Keratinocyte (primary cell): ENCODE measurements around the gene ORMDL2. TPM values are rescaled to one million over a fixed set of nuclear protein-coding genes. Genes with fewer than 3 reads are reported as not detected.
"Not testable (repeated sequence)": the region's sequence is repeated elsewhere in the genome, so short reads cannot be mapped to it uniquely, and the experiment has no call there.

Experiments
- DNase-seq: peaks from one replicate; pipeline ENCODE4 v3.0.0-alpha.2; 2011; ENCODE audit warnings: low read depth, missing footprints, low spot score
- FAIRE-seq: peaks from 2 replicates; lab custom pipeline; 2011; peaks lifted over from hg19 to GRCh38; lab: Jason Lieb, UNC
- H2AFZ ChIP-seq: 2 replicates; pipeline ENCODE4 v1.6.0; 2012; ENCODE audit warnings: low read length, control low read depth, inconsistent platforms; ENCODE audit not compliant: control insufficient read depth
- H3K27ac ChIP-seq: 2 replicates; pipeline ENCODE4 v1.5.1; 2011; ENCODE audit warnings: low read length; ENCODE audit not compliant: control insufficient read depth, insufficient read depth
- H3K27me3 ChIP-seq: 3 replicates; pipeline ENCODE4 v1.6.0; 2011; ENCODE audit warnings: low read length; ENCODE audit not compliant: control insufficient read depth, insufficient read depth; ENCODE audit errors: extremely low read depth
- H3K36me3 ChIP-seq, 2 experiments: 2 replicates in 1 of 2; 3 replicates in 1 of 2; pipeline ENCODE4 v1.5.1; 2011; ENCODE audit warnings: low read length in 2 of 2, mild to moderate bottlenecking in 1 of 2; ENCODE audit not compliant: control insufficient read depth in 2 of 2, insufficient read depth in 2 of 2; ENCODE audit errors: extremely low read depth in 1 of 2
- H3K4me1 ChIP-seq: 3 replicates; pipeline ENCODE4 v1.5.1; 2011; ENCODE audit warnings: low read length; ENCODE audit not compliant: control insufficient read depth, insufficient read depth; ENCODE audit errors: extremely low read depth
- H3K4me2 ChIP-seq: 3 replicates; pipeline ENCODE4 v1.6.0; 2011; ENCODE audit warnings: low read depth, low read length; ENCODE audit not compliant: control insufficient read depth, insufficient read depth; ENCODE audit errors: extremely low read depth
- H3K4me3 ChIP-seq, 3 experiments: fragments of 200-600 bp in 1 of 3; sonication (generic) in 1 of 3; 2 replicates in 2 of 3; 3 replicates in 1 of 3; pipeline ENCODE4 v1.5.1; 2011 to 2016; ENCODE audit warnings: low read length in 3 of 3, mild to moderate bottlenecking in 3 of 3, control low read depth in 2 of 3, inconsistent platforms in 1 of 3, low read depth in 1 of 3, mixed read lengths in 1 of 3, mixed run types in 1 of 3, moderate library complexity in 1 of 3; ENCODE audit not compliant: control insufficient read depth in 2 of 3, insufficient read depth in 2 of 3; ENCODE audit errors: extremely low read depth in 1 of 3
- H3K79me2 ChIP-seq: 2 replicates; pipeline ENCODE4 v1.6.0; 2012; ENCODE audit warnings: low read length; ENCODE audit not compliant: control insufficient read depth, insufficient read depth
- H3K9ac ChIP-seq: 3 replicates; pipeline ENCODE4 v1.6.0; 2011; ENCODE audit warnings: low read length; ENCODE audit not compliant: control insufficient read depth, insufficient read depth; ENCODE audit errors: extremely low read depth
- H3K9me1 ChIP-seq: 3 replicates; pipeline ENCODE4 v1.6.0; 2011; ENCODE audit warnings: low read length; ENCODE audit not compliant: control insufficient read depth, insufficient read depth; ENCODE audit errors: extremely low read depth
- H3K9me3 ChIP-seq: 2 replicates; pipeline ENCODE4 v1.5.1; 2012; ENCODE audit warnings: low read depth, low read length; ENCODE audit not compliant: control insufficient read depth
- H4K20me1 ChIP-seq: 3 replicates; pipeline ENCODE4 v1.6.0; 2011; ENCODE audit warnings: low read length; ENCODE audit not compliant: control insufficient read depth, insufficient read depth; ENCODE audit errors: extremely low read depth
- EZH2 ChIP-seq: IDR thresholded peaks from one replicate; pipeline ENCODE4 v1.6.1; 2012; ENCODE audit warnings: inconsistent platforms, mild to moderate bottlenecking, low read length, moderate library complexity
- dilution Hi-C: fragments of 300-500 bp; cut with MboI; formaldehyde crosslinking; loops from one replicate; pipeline ENCODE4 v1.7.0; 2020; ENCODE audit warnings: low sequenced_read_pairs; ENCODE audit not compliant: extremely low pct_ligation_motif_present
- polyA plus RNA-seq, 5 experiments: library from polyadenylated mRNA; depleted of rRNA in 3 of 5; stranded (reverse) in 3 of 5; stranded (forward) in 1 of 5; unstranded in 1 of 5; fragments of >200 nt; gene quantifications; 1 replicate in 1 of 5; 2 replicates in 3 of 5; 3 replicates in 1 of 5; pipeline versions ENCODE4 v1.2.1 to v1.2.3, GENCODE V29; 2011 to 2012; ENCODE audit warnings: missing spikeins in 2 of 5, low read depth in 1 of 5, low replicate concordance in 1 of 5
- TF ChIP-seq, protein P1 (sequence below), 3 experiments: IDR thresholded peaks in 1 of 3; conservative IDR thresholded peaks in 1 of 3; optimal IDR thresholded peaks in 1 of 3; 2 replicates in 2 of 3; 3 replicates in 1 of 3; pipeline versions ENCODE3 to v1.5.1; 2011; ENCODE audit warnings: low read length in 3 of 3, mild to moderate bottlenecking in 3 of 3, moderate library complexity in 2 of 3, control low read depth in 1 of 3, inconsistent platforms in 1 of 3; ENCODE audit not compliant: insufficient read depth in 2 of 3; ENCODE audit errors: extremely low read depth in 1 of 3

ORMDL2 gene
- polyA plus RNA-seq, 1 donor (not counting 4 experiments of a cell fraction or from before 2014, with no cell fraction given): 129 TPM

DNA sequence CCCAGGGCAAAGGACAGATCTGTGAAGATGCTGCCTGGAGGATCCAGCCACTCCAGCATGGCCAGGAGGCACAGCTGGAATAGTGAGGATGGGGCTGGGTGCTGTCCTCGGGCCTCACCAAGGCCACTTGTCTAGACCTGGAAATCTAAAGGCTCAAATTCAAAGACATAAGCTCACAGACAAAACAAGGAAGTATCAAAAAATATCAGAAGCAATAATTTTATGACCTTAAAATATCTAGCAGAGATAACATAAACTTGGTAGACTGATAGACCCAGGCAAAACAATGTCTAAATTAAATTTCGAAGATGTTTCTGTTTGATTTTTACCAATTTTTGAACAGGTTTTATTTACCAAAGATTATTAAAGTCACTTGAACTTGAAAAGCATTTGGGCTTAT is 47.5 kb downstream of the ORMDL2 start:
- TF ChIP-seq, protein P1, sequence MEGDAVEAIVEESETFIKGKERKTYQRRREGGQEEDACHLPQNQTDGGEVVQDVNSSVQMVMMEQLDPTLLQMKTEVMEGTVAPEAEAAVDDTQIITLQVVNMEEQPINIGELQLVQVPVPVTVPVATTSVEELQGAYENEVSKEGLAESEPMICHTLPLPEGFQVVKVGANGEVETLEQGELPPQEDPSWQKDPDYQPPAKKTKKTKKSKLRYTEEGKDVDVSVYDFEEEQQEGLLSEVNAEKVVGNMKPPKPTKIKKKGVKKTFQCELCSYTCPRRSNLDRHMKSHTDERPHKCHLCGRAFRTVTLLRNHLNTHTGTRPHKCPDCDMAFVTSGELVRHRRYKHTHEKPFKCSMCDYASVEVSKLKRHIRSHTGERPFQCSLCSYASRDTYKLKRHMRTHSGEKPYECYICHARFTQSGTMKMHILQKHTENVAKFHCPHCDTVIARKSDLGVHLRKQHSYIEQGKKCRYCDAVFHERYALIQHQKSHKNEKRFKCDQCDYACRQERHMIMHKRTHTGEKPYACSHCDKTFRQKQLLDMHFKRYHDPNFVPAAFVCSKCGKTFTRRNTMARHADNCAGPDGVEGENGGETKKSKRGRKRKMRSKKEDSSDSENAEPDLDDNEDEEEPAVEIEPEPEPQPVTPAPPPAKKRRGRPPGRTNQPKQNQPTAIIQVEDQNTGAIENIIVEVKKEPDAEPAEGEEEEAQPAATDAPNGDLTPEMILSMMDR (optimal IDR thresholded peaks at IDR 0.05 in 1 of 3, IDR thresholded peaks at IDR 0.05 in 1 of 3, conservative IDR thresholded peaks at IDR 0.05 in 1 of 3; ENCODE audit: extremely low read depth in 1 of 3, insufficient read depth in 2 of 3, low read length in 3 of 3): no peak
- TF ChIP-seq EZH2: no peak
- Histone ChIP-seq H3K27me3 (no peaks in the 10 kb centered on the region), H3K27ac (no peak overlapping the region), H3K9ac (no peak overlapping the region), H2AFZ (no peak overlapping the region), H3K79me2 (no peaks in the 10 kb centered on the region), H3K9me1 (no peaks in the 10 kb centered on the region), H3K4me3 (no peak overlapping the region), H3K4me2 (no peak overlapping the region), H3K36me3 (no peaks in the 10 kb centered on the region), H4K20me1 (no peaks in the 10 kb centered on the region), H3K4me1 (no peaks in the 10 kb centered on the region), H3K9me3 (peaks cover 3% of the 10 kb centered on the region)
- dilution Hi-C loops: no loop called here
- no peak for FAIRE-seq
- no peak for DNase-seq

DNA sequence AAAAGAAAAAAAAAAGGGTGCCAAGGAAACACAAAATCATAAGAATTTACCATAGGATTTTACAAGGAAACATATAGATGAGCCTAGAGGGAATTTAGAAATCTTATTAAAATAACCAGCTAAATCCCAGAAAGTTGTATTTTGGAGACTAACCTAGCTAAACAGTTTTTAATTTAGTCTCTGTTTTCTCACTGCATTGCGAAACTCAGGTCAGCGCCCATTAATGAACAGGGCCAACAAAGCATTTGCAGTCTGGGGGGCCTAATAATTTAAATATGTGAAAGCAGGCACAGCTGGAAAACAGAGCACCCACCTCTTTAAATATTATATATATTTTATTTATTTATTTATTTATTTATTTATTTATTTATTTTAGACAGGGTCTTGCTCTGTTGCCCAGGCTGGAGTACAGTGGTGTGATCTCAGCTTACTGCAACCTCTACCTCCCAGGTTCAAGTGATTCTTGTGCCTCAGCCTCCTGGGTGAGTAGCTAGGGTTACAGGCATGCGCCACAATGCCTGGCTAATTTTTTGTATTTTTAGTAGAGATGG is 48.7 kb downstream of the ORMDL2 start:
- DNase-seq, H2AFZ ChIP-seq, H3K4me2 ChIP-seq, H3K9ac ChIP-seq, H3K4me3 ChIP-seq, dilution Hi-C loops, H3K79me2 ChIP-seq, H4K20me1 ChIP-seq, H3K9me1 ChIP-seq, FAIRE-seq, H3K27me3 ChIP-seq, H3K27ac ChIP-seq, H3K4me1 ChIP-seq, H3K36me3 ChIP-seq, H3K9me3 ChIP-seq: not testable (repeated sequence)

Other genes starting within 250 kb of the ORMDL2 start
- not detected in 3 replicates for gene OR2AP1, start 245.6 kb upstream of the ORMDL2 start, polyA plus RNA-seq
- gene OR10P1, start 181.1 kb upstream of the ORMDL2 start, polyA plus RNA-seq: not detected in 3 replicates
- 0.04 to 0.19 TPM (median 0.07 TPM) in 3 replicates for gene ITGA7, start 110.1 kb upstream of the ORMDL2 start, polyA plus RNA-seq
- 53.1 to 68.2 TPM (median 62.5 TPM) in 3 replicates for gene BLOC1S1, start 102.0 kb upstream of the ORMDL2 start, polyA plus RNA-seq
- 0.67 to 1.2 TPM (median 0.77 TPM) in 3 replicates for gene RDH5, start 97.6 kb upstream of the ORMDL2 start, polyA plus RNA-seq
- gene CD63, start 89.0 kb upstream of the ORMDL2 start, polyA plus RNA-seq: 517 to 917 TPM (median 749 TPM) in 3 replicates
- 2.5 to 6.2 TPM (median 2.7 TPM) in 3 replicates for gene GDF11, start 74.9 kb upstream of the ORMDL2 start, polyA plus RNA-seq
- gene SARNP, start 317 bp upstream of the ORMDL2 start, polyA plus RNA-seq: 117 to 168 TPM (median 119 TPM) in 3 replicates
- 6.1 to 8.5 TPM (median 7.7 TPM) in 3 replicates for gene DNAJC14, start 11.5 kb downstream of the ORMDL2 start, polyA plus RNA-seq
- 2.2 to 4.1 TPM (median 2.7 TPM) in 3 replicates for gene MMP19, start 24.9 kb downstream of the ORMDL2 start, polyA plus RNA-seq
- 43.6 to 63.4 TPM (median 61.6 TPM) in 3 replicates for gene PYM1, start 109.9 kb downstream of the ORMDL2 start, polyA plus RNA-seq
- gene DGKA, start 113.1 kb downstream of the ORMDL2 start, polyA plus RNA-seq: 161 to 263 TPM (median 174 TPM) in 3 replicates
- 1.3 to 2.1 TPM (median 1.4 TPM) in 3 replicates for gene PMEL, start 148.0 kb downstream of the ORMDL2 start, polyA plus RNA-seq
- gene CDK2, start 148.8 kb downstream of the ORMDL2 start, polyA plus RNA-seq: 34.3 to 49.3 TPM (median 47.3 TPM) in 3 replicates
- 132 to 162 TPM (median 138 TPM) in 3 replicates for gene RAB5B, start 156.0 kb downstream of the ORMDL2 start, polyA plus RNA-seq
- 9.0 to 10.8 TPM (median 9.4 TPM) in 3 replicates for gene SUOX, start 179.2 kb downstream of the ORMDL2 start, polyA plus RNA-seq
- gene IKZF4, start 203.0 kb downstream of the ORMDL2 start, polyA plus RNA-seq: 0.97 to 1.8 TPM (median 1.1 TPM) in 3 replicates
- gene RPS26, start 223.9 kb downstream of the ORMDL2 start, polyA plus RNA-seq: 663 to 1,841 TPM (median 663 TPM) in 3 replicates